GM15510 (cell line): ENCODE results near the gene SCAMP3.
A peak's percentile ranks its signal among the peaks of the same experiment; 100 is the strongest.

Source experiments
- POLR2A ChIP-seq: IDR thresholded peaks from 3 replicates; pipeline ENCODE4 v1.6.1; 2011; ENCODE audit warnings: borderline replicate concordance; ENCODE audit not compliant: insufficient read length; ENCODE audit errors: extremely low read depth

SCAMP3 gene

GRCh38 chr1:155261852-155262673 lies at the start of gene SCAMP3:
SCAMP3 (minus strand) TSS chr1:155262360; CDS start chr1:155262151, 209 bp downstream.
- TF ChIP-seq POLR2A: peak; percentile 92

DNA sequence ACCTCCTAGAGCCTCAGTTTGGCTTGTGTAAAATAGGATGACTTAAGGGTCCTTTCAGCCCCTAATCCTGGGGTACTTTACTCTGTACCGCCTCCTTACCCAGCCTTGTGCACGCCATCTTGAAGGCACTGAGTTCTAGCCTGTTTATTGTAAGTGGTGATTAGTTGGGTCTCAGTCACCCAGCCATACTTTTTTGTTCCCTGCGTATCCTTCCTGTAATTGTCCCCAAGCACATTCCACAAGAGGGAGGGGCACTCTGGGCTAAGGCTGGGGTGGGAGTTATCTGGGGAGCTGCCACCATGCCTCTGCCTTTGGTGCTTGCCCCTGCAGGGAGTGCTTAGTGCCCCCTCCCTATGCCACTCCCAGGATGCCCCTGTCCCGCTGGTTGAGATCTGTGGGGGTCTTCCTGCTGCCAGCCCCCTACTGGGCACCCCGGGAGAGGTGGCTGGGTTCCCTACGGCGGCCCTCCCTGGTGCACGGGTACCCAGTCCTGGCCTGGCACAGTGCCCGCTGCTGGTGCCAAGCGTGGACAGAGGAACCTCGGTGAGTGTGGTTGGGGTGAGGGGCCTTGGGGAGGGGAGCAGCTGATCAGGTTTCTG lies 47.4 kb upstream of the SCAMP3 start:
- no peak for TF ChIP-seq POLR2A

GRCh38 chr1:155308493-155309422 lies 46.6 kb upstream of the SCAMP3 start, which contains the start of gene FDPS:
FDPS (plus strand) TSS chr1:155308866; CDS start chr1:155309790, 924 bp downstream.
- peak; percentile 75 for TF ChIP-seq POLR2A

DNA sequence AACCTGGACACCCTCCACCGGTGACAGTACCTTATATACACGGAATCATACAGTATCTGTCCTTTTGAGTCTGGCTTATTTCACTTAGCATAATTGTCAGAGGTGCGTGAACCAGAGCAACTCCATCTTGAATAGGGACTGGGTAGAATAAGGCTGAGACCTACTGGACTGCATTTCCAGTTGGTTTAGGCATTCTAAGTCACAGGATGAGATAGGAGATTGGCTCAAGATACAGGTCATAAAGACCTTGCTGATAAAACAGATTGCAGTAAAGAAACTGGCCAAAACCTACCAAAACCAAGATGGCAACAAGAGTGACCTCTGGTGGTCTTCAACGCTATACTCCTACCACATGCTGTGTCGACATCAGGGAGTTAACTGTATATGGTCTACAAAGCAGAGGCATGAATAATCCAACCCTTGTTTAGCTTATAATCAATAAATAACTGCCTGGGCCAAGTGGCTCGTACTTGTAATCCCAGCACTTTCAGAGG lies 45.1 kb upstream of the SCAMP3 start:
- TF ChIP-seq POLR2A: no peak

GRCh38 chr1:155305881-155306391 lies 43.8 kb upstream of the SCAMP3 start:
- TF ChIP-seq POLR2A: no peak

GRCh38 chr1:155304558-155305063 lies 42.5 kb upstream of the SCAMP3 start:
- TF ChIP-seq POLR2A: no peak

- TF ChIP-seq POLR2A: no peak
Measured at GRCh38 chr1:155301342-155301841, 39.2 kb upstream of the SCAMP3 start, which contains the start of gene PKLR. PKLR (minus strand) TSS chr1:155301438; CDS start chr1:155301395, 43 bp downstream.

GRCh38 chr1:155300553-155301329 lies 38.6 kb upstream of the SCAMP3 start:
- no peak for TF ChIP-seq POLR2A

DNA sequence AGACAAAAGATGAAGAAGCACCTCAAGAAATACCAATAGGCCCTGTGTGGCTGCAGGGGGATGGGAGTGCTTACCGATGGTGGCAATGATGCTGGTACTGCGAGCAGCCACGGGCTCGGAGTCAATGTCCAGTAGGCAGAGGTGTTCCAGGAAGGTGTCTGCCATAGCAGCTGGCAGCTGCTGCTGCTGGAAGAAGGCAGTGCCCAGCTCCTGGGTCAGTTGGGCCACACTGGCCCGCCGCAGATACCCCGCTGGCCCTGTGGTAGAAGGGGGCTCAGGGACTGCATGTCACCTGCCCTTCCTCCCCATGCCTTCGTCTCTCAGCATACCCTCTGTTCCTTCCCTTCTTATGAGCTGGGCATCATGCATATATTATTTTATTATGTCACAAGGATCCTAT lies 37.9 kb upstream of the SCAMP3 start:
- no peak for TF ChIP-seq POLR2A

DNA sequence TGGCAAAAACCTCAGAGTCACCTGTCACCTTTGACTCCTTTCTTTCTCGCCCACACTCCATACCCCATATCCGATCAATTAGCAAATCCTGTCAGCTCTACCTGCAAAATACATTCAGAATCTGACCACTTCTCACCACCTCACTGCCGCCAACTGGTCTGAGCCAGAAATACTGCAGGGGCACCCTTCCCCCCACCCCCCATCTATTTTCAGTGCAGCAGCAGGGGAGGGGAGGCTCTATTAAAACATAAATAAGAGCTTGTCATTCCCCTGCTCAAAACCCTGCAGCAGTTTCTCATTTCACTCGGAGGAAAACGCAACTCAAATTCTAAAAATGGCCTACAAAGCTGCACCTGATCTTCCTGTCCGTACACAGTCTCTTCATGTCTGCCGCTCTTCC lies 35.2 kb upstream of the SCAMP3 start:
- no peak for TF ChIP-seq POLR2A

DNA sequence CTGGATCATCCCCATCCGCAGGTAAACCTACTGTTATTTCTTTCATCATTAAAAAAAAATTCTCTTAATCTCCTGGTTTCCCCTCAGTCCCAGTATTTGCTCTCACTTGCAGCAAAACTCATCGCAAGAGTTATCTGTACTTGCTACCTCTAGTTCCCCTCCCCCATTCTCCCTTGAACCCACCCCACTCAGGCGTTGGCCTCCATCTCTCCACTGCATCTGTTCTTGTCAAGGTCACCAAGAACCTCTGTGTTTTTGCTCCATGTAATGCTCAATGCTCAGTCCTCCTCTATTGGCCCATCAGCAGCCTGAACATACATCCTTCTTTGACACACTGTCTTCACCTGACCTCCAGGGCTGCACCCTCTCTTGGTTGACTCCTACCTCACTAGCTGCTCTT lies 34.5 kb upstream of the SCAMP3 start:
- no peak for TF ChIP-seq POLR2A

- TF ChIP-seq POLR2A: no peak
Measured at GRCh38 chr1:155295942-155296267, 33.7 kb upstream of the SCAMP3 start.

GRCh38 chr1:155295183-155295941 lies 33.2 kb upstream of the SCAMP3 start:
- no peak for TF ChIP-seq POLR2A
